Measurements from ENCODE around the gene MFRP.

The MFRP gene

GRCh38 chr11:119342362-119343130 lies 4.0 kb downstream of the MFRP start:
- no peak overlapping the region for H3K4me3 ChIP-seq (ENCODE audit: low read depth, low read length)
- ChIA-PET POLR2A (interaction anchor here (1.2 kb wide), 1 partner anchor 19 kb away, joined by 5 read pairs; no protein-coding TSS in a partner anchor), CTCF (interaction anchor here (1.0 to 2.5 kb wide), 5 partner anchors 21 to 132 kb away, joined by 5 to 17 read pairs (median 7); no protein-coding TSS in a partner anchor)
- H3K36me3 ChIP-seq (ENCODE audit: control insufficient read depth in 2 of 2, insufficient read depth in 1 of 2, low read length in 2 of 2), result no peaks in the 10 kb centered on the region
- H3K9me3 ChIP-seq (ENCODE audit: control insufficient read depth, insufficient read depth, low read depth, low read length), result no peaks in the 10 kb centered on the region
- TF ChIP-seq, protein P1, sequence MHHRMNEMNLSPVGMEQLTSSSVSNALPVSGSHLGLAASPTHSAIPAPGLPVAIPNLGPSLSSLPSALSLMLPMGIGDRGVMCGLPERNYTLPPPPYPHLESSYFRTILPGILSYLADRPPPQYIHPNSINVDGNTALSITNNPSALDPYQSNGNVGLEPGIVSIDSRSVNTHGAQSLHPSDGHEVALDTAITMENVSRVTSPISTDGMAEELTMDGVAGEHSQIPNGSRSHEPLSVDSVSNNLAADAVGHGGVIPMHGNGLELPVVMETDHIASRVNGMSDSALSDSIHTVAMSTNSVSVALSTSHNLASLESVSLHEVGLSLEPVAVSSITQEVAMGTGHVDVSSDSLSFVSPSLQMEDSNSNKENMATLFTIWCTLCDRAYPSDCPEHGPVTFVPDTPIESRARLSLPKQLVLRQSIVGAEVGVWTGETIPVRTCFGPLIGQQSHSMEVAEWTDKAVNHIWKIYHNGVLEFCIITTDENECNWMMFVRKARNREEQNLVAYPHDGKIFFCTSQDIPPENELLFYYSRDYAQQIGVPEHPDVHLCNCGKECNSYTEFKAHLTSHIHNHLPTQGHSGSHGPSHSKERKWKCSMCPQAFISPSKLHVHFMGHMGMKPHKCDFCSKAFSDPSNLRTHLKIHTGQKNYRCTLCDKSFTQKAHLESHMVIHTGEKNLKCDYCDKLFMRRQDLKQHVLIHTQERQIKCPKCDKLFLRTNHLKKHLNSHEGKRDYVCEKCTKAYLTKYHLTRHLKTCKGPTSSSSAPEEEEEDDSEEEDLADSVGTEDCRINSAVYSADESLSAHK (tag by site-specific recombination; IDR thresholded peaks at IDR 0.05), result no peak
- TF ChIP-seq, protein P2, sequence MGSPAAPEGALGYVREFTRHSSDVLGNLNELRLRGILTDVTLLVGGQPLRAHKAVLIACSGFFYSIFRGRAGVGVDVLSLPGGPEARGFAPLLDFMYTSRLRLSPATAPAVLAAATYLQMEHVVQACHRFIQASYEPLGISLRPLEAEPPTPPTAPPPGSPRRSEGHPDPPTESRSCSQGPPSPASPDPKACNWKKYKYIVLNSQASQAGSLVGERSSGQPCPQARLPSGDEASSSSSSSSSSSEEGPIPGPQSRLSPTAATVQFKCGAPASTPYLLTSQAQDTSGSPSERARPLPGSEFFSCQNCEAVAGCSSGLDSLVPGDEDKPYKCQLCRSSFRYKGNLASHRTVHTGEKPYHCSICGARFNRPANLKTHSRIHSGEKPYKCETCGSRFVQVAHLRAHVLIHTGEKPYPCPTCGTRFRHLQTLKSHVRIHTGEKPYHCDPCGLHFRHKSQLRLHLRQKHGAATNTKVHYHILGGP (tag by site-specific recombination; IDR thresholded peaks at IDR 0.05), result no peak
- TF ChIP-seq, protein P3, sequence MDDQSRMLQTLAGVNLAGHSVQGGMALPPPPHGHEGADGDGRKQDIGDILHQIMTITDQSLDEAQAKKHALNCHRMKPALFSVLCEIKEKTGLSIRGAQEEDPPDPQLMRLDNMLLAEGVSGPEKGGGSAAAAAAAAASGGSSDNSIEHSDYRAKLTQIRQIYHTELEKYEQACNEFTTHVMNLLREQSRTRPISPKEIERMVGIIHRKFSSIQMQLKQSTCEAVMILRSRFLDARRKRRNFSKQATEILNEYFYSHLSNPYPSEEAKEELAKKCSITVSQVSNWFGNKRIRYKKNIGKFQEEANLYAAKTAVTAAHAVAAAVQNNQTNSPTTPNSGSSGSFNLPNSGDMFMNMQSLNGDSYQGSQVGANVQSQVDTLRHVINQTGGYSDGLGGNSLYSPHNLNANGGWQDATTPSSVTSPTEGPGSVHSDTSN (CRISPR knock-in tag; IDR thresholded peaks at IDR 0.05), result no peak
- TF ChIP-seq GLI4 (tag by site-specific recombination; IDR thresholded peaks at IDR 0.05), result no peak
- TF ChIP-seq ZNF701 (tag by site-specific recombination; IDR thresholded peaks at IDR 0.05), result no peak
- no peak for TF ChIP-seq ZNF768 (tag by site-specific recombination; IDR thresholded peaks at IDR 0.05)
- no peak for TF ChIP-seq ZNF391 (tag by site-specific recombination; IDR thresholded peaks at IDR 0.05; ENCODE audit: borderline replicate concordance, low read depth)
- no peak for TF ChIP-seq SP3 (tag by site-specific recombination; IDR thresholded peaks at IDR 0.05)
- no peak for TF ChIP-seq ZNF140 (tag by site-specific recombination; IDR thresholded peaks at IDR 0.05)
- TF ChIP-seq GLIS2 (tag by site-specific recombination; IDR thresholded peaks at IDR 0.05), result no peak
- no peak for TF ChIP-seq ZNF155 (tag by site-specific recombination; IDR thresholded peaks at IDR 0.05)
- no peak for TF ChIP-seq ZNF350 (tag by site-specific recombination; IDR thresholded peaks at IDR 0.05)
- TF ChIP-seq ZNF501 (tag by site-specific recombination; IDR thresholded peaks at IDR 0.05), result no peak
- no peaks in the 10 kb centered on the region; the same call in 1 of the 2 replicates for H3K4me1 ChIP-seq (ENCODE audit: control insufficient read depth, insufficient read depth, low read length)
- H3K27ac ChIP-seq (ENCODE audit: extremely low read depth, low read depth, low read length), result no peak overlapping the region

GRCh38 chr11:119342023-119342300 lies 4.5 kb downstream of the MFRP start:
- Histone ChIP-seq H3K9me3 (ENCODE audit: control insufficient read depth, insufficient read depth, low read depth, low read length) (no peaks in the 10 kb centered on the region), H3K4me3 (ENCODE audit: low read depth, low read length) (no peak overlapping the region), H3K27ac (ENCODE audit: extremely low read depth, low read depth, low read length) (no peak overlapping the region), H3K36me3 (ENCODE audit: control insufficient read depth in 2 of 2, insufficient read depth in 1 of 2, low read length in 2 of 2) (peaks cover 0 to 3% of the 10 kb centered on the region in 2 experiments; a peak in 1 of 3 replicates), H3K4me1 (ENCODE audit: control insufficient read depth, insufficient read depth, low read length) (no peaks in the 10 kb centered on the region; the same call in 1 of the 2 replicates)
- ChIA-PET CTCF (interaction anchor here (1.0 to 2.5 kb wide), 4 partner anchors 29 to 133 kb away, joined by 5 to 17 read pairs (median 6); no protein-coding TSS in a partner anchor), POLR2A (interaction anchor here (1.2 kb wide), 1 partner anchor 19 kb away, joined by 5 read pairs; no protein-coding TSS in a partner anchor)
- TF ChIP-seq, protein P4, sequence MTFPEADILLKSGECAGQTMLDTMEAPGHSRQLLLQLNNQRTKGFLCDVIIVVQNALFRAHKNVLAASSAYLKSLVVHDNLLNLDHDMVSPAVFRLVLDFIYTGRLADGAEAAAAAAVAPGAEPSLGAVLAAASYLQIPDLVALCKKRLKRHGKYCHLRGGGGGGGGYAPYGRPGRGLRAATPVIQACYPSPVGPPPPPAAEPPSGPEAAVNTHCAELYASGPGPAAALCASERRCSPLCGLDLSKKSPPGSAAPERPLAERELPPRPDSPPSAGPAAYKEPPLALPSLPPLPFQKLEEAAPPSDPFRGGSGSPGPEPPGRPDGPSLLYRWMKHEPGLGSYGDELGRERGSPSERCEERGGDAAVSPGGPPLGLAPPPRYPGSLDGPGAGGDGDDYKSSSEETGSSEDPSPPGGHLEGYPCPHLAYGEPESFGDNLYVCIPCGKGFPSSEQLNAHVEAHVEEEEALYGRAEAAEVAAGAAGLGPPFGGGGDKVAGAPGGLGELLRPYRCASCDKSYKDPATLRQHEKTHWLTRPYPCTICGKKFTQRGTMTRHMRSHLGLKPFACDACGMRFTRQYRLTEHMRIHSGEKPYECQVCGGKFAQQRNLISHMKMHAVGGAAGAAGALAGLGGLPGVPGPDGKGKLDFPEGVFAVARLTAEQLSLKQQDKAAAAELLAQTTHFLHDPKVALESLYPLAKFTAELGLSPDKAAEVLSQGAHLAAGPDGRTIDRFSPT (tag by site-specific recombination; IDR thresholded peaks at IDR 0.05), result no peak
- TF ChIP-seq ZBTB17 (tag by site-specific recombination; IDR thresholded peaks at IDR 0.05) (peak; percentile 49), ZNF184 (tag by site-specific recombination; IDR thresholded peaks at IDR 0.05) (no peak), ZNF423 (tag by site-specific recombination; IDR thresholded peaks at IDR 0.05) (no peak), ZNF777 (tag by site-specific recombination; IDR thresholded peaks at IDR 0.05; ENCODE audit: borderline replicate concordance) (no peak)
- TF ChIP-seq, protein P5, sequence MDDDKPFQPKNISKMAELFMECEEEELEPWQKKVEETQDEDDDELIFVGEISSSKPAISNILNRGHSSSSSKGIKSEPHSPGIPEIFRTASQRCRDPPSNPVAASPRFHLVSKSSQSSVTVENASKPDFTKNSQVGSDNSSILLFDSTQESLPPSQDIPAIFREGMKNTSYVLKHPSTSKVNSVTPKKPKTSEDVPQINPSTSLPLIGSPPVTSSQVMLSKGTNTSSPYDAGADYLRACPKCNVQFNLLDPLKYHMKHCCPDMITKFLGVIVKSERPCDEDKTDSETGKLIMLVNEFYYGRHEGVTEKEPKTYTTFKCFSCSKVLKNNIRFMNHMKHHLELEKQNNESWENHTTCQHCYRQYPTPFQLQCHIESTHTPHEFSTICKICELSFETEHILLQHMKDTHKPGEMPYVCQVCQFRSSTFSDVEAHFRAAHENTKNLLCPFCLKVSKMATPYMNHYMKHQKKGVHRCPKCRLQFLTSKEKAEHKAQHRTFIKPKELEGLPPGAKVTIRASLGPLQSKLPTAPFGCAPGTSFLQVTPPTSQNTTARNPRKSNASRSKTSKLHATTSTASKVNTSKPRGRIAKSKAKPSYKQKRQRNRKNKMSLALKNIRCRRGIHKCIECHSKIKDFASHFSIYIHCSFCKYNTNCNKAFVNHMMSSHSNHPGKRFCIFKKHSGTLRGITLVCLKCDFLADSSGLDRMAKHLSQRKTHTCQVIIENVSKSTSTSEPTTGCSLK (tag by site-specific recombination; IDR thresholded peaks at IDR 0.05), result no peak

All from HEK293 (cell line).